HG02885 (cell line): ENCODE results near the gene IGSF8.

Experiments
- ATAC-seq: cut with Tn5 transposase; IDR thresholded peaks from one replicate; pipeline ENCODE4 v1.9.1; 2021; ENCODE audit warnings: mild to moderate bottlenecking; ENCODE audit not compliant: unreplicated experiment, poor library complexity

Gene IGSF8, protein sequence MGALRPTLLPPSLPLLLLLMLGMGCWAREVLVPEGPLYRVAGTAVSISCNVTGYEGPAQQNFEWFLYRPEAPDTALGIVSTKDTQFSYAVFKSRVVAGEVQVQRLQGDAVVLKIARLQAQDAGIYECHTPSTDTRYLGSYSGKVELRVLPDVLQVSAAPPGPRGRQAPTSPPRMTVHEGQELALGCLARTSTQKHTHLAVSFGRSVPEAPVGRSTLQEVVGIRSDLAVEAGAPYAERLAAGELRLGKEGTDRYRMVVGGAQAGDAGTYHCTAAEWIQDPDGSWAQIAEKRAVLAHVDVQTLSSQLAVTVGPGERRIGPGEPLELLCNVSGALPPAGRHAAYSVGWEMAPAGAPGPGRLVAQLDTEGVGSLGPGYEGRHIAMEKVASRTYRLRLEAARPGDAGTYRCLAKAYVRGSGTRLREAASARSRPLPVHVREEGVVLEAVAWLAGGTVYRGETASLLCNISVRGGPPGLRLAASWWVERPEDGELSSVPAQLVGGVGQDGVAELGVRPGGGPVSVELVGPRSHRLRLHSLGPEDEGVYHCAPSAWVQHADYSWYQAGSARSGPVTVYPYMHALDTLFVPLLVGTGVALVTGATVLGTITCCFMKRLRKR

DNA sequence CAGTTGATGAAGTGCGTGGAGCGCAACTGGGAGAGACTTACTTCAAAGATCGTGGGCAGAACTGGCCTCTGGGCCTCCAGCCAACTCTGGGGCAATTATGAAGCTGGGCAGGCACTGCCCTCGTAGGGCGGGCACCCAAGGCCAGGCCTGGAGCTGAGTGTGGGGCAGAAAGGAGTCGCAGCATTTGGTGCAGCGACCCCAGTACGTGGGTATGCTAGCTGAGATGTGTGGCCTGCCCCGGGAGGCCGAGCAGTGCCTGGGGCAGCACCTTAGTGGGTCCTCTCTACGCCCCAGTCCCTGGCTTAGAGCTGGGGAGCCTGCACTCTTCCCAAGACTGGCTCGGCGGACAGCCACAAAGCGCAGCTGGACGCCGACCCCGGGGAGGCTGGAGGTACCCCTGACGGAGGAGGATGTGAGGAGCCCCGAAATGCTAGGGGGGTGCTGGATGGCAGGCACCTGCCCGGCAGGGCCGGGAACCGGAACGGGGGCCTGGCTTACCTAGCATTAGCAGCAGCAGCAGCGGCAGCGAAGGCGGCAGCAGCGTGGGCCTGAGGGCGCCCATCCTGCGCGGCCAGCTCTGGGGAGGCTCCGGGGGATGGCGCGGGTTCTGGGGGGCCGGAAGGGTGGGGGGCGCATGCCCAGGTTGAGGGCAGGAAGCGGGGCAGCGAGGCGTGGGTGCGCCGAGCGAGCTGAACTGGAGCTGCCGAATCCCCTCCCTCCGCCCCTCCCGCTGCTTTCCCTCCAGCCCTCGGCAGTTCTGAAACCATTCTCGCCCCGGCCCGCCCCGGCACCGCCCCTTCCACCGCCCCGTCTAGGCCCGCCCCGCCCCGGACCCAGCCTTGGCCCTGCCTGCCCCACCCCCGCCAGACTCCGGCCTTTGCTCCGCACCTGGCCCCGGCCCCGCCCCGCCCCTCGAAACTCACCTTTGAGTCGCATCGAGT, at the start of gene IGSF8:
Gene IGSF8, minus strand, starts transcription at position 709 of the 941 bp plus-strand sequence. Its CDS starts 147 bp downstream, at position 562.
- peak; percentile 57 for ATAC-seq

DNA sequence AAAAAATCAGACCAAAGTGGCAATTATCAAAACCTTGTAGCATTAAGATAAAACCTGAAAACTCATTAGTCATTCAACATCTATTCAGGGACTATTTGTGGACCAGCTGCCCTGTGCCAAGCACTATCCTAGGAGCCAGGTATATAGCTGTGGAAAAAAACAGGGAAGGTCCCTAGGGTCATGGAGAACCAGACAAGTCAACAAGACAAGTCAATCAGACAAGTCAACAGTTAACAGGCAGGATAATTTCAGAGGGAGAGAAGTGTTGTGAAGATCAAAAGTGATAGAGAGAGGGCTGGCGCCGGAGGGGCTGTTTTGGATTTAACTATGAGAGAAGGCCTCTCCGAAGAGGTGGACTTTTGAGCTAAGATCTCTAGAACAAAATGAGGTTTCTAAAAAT, 49.7 kb upstream of the IGSF8 start:
- no peak for ATAC-seq

DNA sequence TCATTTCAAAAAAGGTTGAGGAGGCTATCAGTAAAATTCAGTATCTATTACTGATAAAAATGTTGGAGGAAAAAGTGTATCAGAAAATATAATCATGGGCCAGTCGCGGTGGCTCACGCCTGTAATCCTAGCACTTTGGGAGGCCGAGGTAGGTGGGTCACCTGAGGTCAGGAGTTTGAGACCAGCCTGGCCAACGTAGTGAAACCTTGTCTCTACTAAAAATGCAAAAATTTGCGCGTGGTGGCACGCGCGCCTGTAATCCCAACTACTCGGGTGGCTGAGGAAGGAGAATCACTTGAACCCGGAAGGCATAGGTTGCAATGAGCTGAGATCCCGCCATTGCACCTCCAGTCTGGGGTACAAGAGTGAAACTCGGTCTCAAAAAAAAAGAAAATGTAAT, 47.7 kb upstream of the IGSF8 start:
- ATAC-seq, result no peak

DNA sequence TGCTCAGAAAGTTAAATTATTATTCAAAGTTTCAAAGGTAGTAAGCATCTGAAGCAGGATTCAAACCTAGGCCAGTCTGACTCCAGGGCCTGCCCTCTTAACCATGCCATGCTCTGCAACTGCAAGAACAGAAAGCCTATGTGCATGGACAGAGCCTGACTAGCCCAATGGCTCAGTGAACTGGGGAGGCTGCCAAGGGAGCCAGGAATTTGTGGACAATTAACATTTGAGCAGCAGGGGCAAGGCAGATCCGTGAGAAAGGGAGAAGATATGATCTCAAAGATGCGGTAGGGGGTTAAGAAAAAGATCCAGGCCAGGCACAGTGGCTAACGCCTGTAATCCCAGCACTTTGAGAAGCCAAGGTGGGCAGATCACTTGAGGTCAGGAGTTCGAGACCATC, 46.5 kb upstream of the IGSF8 start:
- ATAC-seq, result no peak

DNA sequence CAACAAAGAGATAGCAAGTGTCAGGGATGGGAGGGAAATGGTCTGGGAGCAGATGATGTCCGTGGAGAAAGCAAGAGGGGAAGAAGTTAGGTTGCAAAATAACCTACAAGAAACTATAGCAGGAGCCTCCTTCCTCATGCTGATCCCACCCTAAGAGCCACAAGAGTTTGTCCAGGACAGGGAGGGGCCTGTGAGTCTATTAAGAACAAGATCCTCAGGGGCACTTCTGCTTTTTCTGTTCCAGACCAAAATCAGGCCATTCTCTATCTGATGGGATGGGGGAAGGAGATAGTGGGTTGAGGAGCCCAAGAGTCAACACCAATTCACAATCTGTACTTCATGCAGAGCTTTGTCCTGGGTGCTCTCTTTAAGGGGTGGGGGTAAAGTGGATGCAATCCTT, 45.3 kb upstream of the IGSF8 start:
- ATAC-seq, result no peak

DNA sequence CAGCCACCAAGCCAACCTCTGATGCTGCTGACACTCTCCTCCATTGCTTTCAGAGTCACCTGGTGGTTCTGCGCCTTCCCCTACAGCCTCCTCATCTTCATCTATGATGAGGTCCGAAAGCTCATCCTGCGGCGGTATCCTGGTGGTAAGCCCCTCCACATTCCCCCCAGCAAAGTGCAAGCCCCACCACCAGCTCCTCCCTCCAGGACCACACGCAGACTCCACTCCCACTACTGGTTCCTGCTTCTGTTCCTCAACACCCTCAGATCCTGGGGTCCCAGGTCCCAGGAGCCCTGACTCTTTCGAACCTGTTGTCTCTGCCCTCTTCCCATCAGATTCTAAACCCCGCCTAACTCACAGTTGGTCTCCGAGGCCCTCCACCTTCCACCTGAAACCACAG, 41.4 kb upstream of the IGSF8 start:
- no peak for ATAC-seq

DNA sequence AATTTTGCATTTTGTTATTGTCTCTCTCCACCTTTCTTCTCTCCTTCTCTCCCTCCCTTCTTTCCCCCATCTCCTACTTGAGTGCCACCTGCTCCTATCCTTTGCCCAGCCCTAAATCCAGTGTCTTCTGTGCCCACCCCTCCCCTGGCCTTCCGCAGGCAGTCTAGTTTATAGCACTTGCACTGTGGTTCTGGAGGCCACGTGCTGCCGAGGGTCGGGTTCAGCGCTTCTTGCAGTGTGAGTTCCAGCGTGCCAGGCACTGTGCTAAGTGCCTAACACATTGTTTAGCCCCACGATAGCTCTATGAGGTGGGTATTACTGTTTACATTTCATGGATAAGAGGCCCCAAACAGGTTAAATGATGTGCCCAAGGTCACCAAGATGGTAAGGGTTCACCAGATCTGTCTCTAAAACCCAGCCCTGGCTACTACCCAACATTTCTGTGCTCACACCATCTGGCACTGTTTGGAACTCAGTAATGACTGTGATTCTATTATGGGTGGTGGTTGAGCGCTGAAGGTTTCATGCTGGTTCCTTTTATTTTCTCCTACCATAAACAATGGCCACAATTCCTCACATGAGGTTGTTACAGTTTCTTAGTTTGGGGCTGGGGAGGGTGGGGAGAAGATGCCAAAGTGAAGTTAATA, 38.9 kb upstream of the IGSF8 start:
- ATAC-seq, result no peak

DNA sequence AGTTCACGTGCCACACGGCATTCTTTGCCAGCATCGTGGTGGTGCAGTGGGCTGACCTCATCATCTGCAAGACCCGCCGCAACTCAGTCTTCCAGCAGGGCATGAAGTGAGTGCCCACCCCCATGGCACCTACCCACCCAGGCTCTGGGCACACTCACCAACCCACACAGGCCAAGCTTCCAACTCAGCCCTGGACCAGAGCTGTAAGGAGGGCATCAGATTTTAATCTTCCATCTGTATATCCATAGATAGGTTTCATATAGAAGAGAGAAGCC, 38.4 kb upstream of the IGSF8 start:
- ATAC-seq, result no peak

DNA sequence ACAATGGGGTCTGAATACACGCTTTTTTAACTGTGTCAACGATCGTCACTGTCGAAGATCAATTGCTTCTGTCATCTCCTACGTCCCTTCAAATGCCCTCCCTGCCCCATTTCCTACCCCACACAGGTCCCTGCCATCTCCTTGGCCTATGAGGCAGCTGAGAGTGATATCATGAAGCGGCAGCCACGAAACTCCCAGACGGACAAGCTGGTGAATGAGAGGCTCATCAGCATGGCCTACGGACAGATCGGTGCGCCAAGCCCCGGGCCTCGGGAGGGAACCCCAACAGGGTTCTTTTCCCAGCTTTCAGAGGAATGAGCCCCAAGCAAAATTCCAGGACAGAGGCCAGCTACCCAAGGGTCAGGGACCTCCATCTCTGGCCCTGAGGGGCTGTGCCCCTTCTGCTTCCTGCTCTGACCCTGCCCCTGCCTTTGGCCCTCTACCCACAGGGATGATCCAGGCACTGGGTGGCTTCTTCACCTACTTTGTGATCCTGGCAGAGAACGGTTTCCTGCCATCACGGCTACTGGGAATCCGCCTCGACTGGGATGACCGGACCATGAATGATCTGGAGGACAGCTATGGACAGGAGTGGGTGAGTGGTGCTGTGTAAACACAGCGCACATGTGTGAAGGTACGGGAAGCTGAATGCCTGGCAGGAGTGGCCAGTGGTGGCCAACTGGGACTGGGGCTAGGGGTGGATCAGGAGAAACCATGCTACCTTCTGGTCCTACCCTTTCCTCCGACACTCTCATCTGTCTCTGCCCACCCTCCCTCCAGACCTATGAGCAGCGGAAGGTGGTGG, 37.9 kb upstream of the IGSF8 start:
- no peak for ATAC-seq

DNA sequence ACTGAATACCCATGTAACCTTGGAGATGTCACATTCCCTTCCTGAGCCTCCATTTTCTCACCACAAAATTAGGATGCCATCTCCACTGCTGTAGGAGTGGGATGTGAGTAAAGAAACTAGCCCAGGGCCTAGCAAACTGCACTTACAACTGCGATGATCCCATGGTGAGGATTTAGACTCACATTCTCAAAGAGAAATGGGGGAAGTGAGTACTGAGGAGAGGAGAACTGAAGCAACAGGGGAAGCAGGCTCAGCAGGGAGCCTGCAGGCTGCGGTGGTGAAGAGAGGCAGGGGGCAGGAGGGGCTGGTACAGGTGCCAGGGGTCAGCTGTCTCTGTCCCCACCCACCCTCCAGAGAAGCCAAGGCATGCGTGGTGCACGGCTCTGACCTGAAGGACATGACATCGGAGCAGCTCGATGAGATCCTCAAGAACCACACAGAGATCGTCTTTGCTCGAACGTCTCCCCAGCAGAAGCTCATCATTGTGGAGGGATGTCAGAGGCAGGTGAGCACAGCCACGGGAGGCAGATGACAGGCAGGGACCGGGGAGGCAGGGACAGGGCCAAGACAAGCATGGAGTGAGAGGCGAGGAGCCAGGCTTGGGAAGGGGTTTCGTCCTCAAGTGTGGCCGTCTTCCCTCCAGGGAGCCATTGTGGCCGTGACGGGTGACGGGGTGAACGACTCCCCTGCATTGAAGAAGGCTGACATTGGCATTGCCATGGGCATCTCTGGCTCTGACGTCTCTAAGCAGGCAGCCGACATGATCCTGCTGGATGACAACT, 36.6 kb upstream of the IGSF8 start:
- no peak for ATAC-seq

DNA sequence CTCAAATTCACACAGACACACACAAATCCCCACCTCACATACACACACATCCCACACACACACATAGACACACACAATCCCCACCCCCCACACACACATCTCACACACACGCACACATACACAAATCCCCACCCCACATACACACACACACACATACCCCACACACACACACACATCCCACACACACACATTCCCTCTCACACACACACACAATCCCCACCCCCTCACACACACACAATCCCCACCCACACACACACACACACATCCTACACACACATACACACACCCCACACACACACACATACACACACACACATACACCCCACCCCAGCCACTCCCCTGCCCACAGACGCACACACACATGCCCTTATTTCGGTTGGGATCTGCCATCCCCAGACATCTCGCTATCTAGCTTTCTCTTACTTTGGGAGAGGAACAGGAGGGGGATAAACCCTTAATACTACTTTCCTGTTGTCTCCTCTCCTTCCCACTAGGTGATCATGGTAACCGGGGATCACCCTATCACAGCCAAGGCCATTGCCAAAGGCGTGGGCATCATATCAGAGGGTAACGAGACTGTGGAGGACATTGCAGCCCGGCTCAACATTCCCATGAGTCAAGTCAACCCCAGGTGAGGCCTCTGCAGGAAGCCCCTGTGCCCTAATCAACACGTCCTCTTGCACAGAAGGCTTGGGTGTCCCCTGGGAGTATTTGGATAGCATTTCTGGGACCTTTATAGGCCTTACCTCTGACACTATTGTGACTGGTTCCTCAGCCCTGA, 35.8 kb upstream of the IGSF8 start:
- no peak for ATAC-seq

DNA sequence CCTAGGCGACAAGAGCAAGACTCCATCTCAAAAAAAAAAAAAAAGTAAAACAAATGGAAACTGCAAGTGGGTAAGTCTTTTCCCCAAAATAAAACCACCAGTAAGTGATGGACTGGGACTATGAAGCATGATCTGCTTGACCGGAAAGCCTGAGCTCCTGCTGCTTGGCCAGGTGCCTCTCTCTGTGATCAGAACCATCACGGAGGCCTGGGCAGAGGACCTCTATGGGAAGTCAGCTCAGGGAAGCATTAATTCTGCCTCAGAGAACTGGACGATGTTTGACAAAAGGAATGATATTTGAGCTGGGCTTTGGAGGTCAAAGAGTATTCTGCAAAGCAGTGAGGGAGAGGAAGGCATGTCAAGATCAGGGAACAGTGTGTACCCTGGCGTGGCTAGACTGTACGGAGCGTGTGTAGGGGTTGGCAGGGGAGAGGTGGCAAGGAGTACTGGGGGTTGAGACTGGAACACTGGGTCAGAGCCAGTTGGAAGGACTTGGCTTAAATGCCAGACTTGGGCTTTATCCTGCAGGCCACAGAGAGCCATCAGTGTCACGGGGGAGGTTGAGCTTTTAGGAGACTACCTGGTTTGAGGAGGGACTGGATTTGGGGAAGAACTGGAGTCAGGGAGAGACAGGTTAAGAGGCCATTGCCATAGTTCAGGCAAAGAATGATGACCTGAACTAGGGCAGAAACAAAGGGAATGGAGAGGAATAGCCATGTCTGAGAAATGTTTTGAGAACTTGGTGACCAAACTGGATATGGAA, 33.6 kb upstream of the IGSF8 start:
- ATAC-seq, result no peak

DNA sequence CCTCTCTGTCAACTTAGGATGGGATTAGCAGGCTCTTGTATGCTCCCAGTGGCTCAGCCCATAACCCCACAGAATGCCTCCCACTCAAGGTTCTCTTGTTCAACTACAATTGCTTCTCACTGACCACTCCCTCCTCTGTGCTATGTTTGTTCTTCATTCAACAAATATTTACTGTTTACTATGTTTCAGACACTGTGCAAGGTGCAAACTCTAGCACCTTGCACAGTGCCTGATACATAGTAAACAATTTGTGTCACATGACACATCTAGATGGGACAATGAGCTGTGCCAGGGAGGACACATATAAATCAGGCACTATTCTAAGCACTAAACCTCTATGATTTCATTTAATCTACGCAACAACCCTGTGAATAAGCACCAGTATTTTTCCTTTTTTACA, 32.5 kb upstream of the IGSF8 start:
- no peak for ATAC-seq

DNA sequence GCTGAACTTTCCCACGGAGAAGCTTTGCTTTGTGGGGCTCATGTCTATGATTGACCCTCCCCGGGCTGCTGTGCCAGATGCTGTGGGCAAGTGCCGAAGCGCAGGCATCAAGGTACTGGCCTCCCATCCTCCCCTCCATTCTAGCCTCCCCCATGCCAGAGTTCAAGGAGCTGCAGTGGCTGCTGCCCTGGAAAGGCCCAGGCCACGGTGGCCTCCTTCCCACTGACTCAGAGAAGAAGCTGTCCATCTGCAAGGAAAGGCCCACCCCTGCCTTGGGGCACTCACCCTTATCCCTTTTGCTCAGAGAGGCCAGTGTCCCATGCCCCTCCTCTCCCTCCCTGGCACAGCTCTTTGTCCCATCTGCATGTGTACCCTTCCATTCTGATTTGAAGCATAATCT, 32.1 kb upstream of the IGSF8 start:
- no peak for ATAC-seq

DNA sequence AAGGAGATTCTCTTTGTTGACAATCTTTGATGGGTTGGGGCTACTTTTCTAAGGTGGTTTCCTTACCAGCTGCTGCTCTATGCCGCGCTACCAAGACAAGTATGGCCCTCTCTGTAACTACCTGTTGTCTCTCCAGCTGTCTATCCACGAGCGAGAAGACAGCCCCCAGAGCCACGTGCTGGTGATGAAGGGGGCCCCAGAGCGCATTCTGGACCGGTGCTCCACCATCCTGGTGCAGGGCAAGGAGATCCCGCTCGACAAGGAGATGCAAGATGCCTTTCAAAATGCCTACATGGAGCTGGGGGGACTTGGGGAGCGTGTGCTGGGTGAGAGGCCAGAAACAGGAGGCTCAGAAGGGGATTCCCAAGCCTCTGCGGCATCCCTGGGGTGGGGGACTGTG, 31.5 kb upstream of the IGSF8 start:
- ATAC-seq, result no peak

DNA sequence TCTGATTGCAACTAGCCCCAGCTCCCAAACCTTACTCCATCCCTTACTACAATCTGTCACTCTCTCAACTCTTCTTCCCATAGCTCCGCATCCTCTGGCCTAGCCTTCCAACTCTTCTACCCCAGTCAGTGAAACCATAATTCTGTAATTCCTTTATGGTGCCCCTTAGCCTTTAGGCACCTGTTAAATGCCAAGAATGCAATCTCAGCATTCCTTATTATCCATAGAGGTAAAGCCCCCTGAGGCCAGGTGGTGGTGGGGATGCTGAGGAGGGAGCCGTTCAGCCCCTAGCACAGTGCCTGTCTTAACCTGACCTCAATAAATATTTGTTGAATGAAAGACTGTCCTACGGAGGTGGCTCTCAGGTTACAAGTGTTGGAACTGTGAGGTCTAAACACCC, 31.1 kb upstream of the IGSF8 start:
- ATAC-seq, result no peak

DNA sequence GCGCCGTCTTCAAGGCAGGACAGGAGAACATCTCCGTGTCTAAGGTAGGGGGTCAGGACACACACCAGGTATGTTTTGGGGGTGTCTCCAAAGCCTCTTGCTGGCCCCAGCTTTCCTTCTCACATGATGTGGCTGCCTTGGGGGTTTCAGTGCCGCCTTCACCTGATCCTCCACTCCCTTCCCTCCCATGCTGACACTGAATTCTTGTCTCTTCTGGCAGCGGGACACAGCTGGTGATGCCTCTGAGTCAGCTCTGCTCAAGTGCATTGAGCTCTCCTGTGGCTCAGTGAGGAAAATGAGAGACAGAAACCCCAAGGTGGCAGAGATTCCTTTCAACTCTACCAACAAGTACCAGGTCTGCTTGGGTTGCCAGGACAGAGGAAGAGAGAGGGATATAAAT, 30.6 kb upstream of the IGSF8 start:
- no peak for ATAC-seq

DNA sequence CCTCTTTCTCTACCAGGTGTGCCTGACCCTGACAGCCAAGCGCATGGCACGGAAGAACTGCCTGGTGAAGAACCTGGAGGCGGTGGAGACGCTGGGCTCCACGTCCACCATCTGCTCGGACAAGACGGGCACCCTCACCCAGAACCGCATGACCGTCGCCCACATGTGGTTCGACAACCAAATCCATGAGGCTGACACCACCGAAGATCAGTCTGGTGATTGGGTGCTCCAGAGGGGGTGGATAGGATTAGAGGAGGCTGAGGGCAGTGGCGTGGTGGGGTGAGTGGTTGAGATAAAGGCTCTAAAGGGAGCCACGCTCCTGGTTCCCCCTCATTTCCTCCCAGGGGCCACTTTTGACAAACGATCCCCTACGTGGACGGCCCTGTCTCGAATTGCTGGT, 30.2 kb upstream of the IGSF8 start:
- no peak for ATAC-seq
